GM19023 (cell line): ENCODE data around the gene FOLR1.
"Not testable (repeated sequence)": the region's sequence is repeated elsewhere in the genome, so short reads cannot be mapped to it uniquely, and the experiment has no call there.

Experiments
- ATAC-seq: cut with Tn5 transposase; IDR thresholded peaks from one replicate; pipeline ENCODE4 v1.9.1; 2021; ENCODE audit warnings: mild to moderate bottlenecking, moderate library complexity; ENCODE audit not compliant: unreplicated experiment

The FOLR1 gene

GRCh38 chr11:72180892-72181552, 10.9 kb upstream of the FOLR1 start:
- not testable (repeated sequence) for ATAC-seq

- not testable (repeated sequence) for ATAC-seq
Measured at GRCh38 chr11:72181553-72181958, 10.4 kb upstream of the FOLR1 start.

- ATAC-seq = no peak
Measured at GRCh38 chr11:72188267-72188666, 3.7 kb upstream of the FOLR1 start.

GRCh38 chr11:72189455-72190250, 2.3 kb upstream of the FOLR1 start:
- ATAC-seq = no peak

GRCh38 chr11:72190631-72191071, 1.3 kb upstream of the FOLR1 start:
- ATAC-seq = no peak

GRCh38 chr11:72195518-72196270, 3.8 kb downstream of the FOLR1 start:
- no peak for ATAC-seq

GRCh38 chr11:72201445-72201844, 9.5 kb downstream of the FOLR1 start:
- ATAC-seq = not testable (repeated sequence)

GRCh38 chr11:72202571-72202970, 10.6 kb downstream of the FOLR1 start:
- ATAC-seq = no peak

GRCh38 chr11:72203163-72203562, 11.2 kb downstream of the FOLR1 start:
- no peak for ATAC-seq

- ATAC-seq = no peak
Measured at GRCh38 chr11:72204886-72205285, 12.9 kb downstream of the FOLR1 start.

- ATAC-seq = not testable (repeated sequence)
Measured at GRCh38 chr11:72206794-72207193, 14.9 kb downstream of the FOLR1 start.

- no peak for ATAC-seq
Measured at GRCh38 chr11:72208281-72208680, 16.3 kb downstream of the FOLR1 start.

GRCh38 chr11:72209101-72209500, 17.2 kb downstream of the FOLR1 start:
- ATAC-seq = no peak

GRCh38 chr11:72216638-72217037, 24.7 kb downstream of the FOLR1 start, which contains the start of gene FOLR2:
FOLR2 (plus strand) TSS chr11:72216794; CDS start chr11:72218585, 1,791 bp downstream.
- ATAC-seq = no peak

GRCh38 chr11:72217841-72218240, 25.9 kb downstream of the FOLR1 start:
- ATAC-seq = no peak

- ATAC-seq = no peak
Measured at GRCh38 chr11:72218251-72218745, 26.4 kb downstream of the FOLR1 start.

GRCh38 chr11:72220696-72221363, 28.9 kb downstream of the FOLR1 start:
- ATAC-seq = no peak

GRCh38 chr11:72221386-72222075, 29.6 kb downstream of the FOLR1 start:
- ATAC-seq = no peak

- ATAC-seq = no peak
Measured at GRCh38 chr11:72222106-72222891, 30.4 kb downstream of the FOLR1 start.
